Epidermal melanocyte (primary cell): ENCODE data around the gene CEP20.
A peak's percentile ranks its signal among the peaks of the same experiment; 100 is the strongest.
"Not testable (repeated sequence)": the region's sequence is repeated elsewhere in the genome, so short reads cannot be mapped to it uniquely, and the experiment has no call there.

Source experiments
- DNase-seq: peaks from one replicate; pipeline ENCODE4 v3.0.0; 2011; ENCODE audit warnings: low spot score; ENCODE audit not compliant: insufficient read length

Gene CEP20, protein sequence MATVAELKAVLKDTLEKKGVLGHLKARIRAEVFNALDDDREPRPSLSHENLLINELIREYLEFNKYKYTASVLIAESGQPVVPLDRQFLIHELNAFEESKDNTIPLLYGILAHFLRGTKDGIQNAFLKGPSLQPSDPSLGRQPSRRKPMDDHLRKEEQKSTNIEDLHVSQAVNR

DNA sequence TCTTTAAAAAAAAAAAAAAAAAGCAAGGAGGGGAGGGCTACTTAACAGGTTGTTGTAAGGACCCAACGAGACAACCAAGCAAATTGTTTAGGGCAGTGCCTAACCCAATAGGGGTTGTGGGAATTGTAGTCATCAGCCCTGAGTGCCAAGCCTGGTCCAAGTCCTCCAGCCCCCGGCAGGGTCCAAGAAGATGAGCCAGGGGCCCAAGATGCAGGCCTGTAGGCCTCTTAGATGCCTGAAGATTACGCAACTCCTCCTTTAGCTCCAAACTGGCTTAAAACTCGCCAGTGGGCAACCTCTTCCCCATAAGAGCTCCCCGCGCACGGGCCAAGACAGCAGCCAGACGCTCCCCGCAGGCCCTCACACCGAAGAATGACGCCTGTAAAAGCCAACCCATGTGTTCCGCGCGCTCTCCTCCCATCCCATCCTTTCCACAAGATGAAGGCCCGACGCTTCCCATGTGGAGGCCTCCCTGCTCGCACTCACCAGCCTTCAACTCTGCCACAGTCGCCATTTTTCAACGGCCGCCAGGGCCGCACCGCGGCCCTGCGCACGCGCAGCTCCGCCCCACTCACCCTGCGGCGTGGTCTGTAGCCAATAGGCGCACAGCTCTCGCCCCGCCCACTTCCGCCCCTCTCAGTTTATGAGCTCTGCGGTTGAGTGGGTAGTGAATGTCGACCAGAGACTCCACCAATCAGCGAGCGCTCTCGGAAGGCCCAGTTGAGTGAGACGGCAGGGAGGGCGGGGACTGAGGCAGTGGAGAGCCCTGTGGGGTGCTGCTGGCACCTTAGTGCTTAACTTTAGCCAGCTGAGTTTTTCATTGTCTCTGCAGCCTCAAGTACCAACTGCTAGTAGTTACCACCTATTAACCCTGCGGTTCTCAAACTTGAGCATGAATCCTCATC, at the start of gene CEP20:
TSS of gene CEP20 (minus strand) at position 532 of the 905 bp plus-strand sequence. CDS start at position 514, 18 bp downstream.
- DNase-seq: peak; percentile 99

GRCh38 chr16:15936809-15937208, 48.4 kb upstream of the CEP20 start:
- not testable (repeated sequence) for DNase-seq

- no peak for DNase-seq
Measured at GRCh38 chr16:15934991-15935390, 46.6 kb upstream of the CEP20 start.

DNA sequence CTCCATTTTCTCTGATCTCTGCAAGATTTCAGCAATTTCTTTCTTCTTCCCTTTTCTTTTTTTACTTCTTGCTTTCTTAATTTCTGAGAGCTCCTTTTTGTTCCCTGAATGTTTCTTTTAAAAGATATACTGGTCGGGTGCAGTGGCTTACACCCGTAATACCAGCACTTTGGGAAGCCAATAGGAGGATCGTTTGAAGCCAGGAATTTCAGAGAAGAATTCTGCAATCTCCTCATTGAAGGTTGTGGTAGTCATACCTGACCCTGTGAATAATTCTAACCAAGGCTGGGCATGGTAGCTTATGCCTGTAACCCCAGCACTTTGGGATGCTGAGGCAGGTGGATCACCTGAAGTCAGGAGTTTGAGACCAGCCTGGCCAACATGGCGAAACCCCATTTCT, 45.4 kb upstream of the CEP20 start:
- DNase-seq: no peak

DNA sequence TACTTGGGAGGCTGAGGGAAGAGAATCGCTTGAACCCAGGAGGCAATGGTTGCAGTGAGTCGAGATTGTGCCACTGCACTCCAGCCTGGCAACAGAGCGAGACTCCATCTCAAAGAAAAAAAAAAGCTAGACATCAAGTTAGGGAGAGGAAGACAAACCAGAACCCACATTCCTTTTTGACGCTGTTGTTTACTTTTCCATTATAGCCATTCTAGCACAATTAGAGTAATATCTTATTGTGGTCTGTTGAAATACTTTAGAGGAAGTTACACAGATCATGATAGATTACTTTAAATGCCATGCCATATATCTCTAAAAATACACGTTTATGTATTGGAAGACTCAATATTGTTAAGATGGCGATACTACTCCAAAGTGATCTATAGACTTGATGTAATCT, 44.5 kb upstream of the CEP20 start:
- DNase-seq: no peak

DNA sequence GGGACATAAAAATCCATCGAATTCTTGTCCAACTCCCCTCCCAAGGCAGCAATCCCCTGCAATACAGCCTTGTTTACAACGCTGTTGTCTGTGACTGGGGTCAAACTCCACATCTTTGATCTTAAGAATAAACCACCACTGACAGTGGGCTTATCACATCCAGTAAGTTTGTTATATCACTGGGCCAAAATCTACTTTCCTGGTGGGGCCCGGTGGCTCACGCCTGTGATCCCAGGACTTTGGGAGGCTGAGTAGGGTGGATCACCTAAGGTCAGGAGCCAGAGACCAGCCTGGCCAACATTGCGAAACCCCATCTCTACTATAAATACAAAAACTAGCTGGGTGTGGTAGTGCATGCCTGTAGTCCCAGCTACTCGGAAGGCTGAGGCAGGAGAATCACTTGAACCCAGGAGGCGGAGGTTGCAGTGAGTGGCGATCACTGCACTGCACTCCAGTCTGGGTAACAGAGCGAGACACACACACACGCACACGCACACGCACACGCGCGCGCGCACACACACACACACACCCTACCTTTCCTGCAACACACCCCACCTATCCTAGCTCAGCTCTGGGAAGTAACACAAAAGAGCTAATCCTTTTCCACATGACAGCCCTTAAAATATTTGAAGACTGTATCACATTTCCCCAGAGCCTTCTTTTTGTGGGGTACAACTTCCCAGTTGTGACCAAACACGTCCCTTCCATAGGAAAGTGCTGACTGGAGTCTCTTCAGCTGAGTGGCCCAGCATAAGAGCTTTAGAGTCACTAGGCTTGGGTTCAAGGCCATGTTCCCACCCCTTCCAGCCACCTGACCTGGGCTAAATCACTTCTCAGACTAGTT, 40.1 kb upstream of the CEP20 start:
- DNase-seq: no peak

DNA sequence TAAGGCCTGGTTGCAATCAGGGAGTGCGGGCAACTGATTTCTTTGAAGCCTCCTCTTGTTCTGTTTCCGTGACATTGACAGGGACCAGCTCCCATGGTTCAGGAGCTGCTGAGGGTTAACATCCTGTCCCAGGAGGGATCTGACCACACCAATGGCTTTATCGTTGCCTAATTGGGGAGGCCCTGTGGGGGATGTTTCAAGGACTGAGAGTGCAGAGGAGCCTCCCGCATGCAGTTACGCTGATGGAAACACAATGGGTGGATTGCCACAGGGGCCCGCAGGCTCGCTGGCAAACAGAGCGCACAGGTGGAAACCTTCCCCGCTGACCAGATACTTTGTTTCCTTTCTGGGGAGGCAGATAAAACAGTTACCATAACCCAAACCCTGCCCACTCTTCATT, 37.2 kb upstream of the CEP20 start:
- DNase-seq: no peak

GRCh38 chr16:15924996-15925395, 36.6 kb upstream of the CEP20 start:
- no peak for DNase-seq

GRCh38 chr16:15919331-15919730, 30.9 kb upstream of the CEP20 start:
- DNase-seq: no peak

- not testable (repeated sequence) for DNase-seq
Measured at GRCh38 chr16:15918314-15918713, 29.9 kb upstream of the CEP20 start.

DNA sequence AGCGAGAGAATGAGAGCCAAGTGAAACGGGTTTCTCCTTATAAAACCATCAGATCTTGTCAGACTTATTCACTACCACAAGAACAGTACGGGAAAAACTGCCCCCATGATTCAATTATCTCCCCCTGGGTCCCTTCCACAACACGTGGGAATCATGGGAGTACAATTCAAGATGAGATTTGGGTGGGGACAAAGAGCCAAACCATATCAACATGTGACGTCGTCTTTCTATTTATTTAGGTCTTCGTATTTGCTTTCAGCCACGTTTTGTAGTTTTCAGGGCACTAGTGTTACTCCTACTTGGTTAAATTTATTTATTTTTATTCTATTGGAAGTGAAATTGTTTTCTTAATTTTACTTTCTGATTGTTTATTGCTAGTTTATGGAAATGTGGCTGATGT, 27.9 kb upstream of the CEP20 start:
- DNase-seq: no peak

DNA sequence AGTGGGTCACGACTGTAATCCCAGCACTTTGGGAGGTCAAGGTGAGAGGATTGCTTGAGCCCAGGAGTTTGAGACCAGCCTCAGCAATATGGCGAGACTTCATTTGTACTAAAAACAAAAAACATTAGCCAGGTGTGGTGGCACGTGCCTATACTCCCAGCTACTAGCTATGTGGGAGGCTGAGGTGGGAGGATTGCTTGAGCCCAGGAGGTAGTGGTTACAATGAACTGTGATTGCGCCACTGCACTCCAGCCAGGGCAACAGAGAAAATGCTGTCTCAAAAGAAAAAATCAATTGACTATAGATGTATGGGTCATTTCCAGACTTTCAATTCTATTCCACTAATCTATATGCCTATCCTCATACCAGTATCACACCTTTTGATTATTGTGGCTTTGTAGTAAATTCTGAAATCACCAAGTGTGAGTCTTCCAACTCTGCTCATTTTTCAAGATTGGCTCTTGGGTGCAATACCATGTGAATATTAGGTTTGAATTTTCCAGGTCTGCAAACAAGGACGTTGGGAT, 27.2 kb upstream of the CEP20 start:
- no peak for DNase-seq

DNA sequence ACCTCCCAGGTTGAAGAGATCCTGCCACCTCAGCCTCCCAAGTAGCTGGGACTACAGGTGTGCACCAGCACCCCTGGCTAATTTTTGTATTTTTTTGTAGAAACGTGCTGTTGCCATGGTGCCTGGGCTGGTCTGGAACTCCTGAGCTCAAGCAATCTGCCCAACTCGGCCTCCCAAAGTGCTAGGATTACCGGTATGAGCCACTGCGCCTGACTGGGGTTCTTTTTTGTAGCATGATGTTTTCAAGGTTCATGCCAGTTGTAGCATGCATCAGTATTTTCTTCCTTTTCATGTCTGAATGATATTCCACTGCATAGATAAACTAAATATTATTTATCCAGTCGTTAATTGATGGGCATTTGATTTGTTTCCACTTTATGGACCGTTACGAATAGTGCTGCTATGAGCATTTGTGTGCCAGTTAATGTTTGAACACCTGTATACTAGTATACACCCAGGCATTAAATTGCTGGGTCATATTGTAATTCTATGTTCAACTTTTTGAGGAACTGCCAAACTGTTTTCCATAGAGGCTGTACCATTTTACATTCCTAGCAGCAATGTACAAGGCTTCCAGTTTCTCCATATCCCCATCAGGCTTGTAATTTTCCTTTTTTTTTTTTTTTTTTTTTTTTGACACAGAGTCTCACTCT, 24.8 kb upstream of the CEP20 start:
- no peak for DNase-seq

DNA sequence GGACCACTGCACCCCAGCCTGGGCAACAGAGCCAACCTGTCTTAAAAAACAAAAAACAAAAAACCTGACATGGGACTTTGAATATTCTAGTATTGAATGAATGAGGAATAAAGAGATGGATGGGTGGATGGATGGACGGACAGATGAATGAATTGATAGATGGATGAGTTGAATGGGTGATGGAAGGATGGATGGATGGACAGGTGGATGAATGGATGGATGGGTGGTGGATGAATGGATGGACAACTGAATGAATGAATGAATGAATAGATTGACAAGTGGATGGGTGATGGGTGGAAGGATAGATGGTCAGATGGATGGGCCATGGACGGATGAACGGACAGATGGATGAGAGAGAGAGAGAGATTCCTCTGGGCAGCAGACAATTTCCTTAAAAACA, 22.8 kb upstream of the CEP20 start:
- no peak for DNase-seq

DNA sequence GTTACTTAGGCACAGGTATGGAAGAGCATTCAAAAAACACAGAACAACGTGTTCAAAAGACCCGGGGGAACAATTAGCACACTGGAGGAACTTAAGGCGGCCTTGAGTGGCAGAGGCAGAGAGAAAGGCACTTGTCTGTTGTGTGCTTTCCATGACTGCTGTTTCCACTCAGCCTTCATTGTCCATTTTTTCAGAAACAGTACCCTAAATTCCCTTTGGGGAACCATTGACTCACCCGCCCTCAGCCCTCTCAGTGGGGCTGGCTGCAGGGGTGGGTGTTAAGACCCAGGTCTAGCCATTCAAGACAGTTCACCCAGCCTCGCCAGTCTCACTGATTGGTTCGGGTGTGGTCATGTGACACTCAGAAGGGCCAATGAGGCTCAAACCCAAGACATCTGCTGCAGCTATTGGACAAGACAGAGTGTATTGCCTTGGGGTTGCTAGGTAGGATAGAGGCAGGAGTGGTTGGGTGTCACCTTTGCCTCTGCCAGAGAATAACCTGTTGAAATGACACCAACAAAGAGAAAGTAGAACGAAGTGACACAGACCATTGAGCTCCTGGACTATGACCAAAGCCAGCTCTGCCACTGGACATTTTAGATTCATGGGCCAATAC, 19.6 kb upstream of the CEP20 start:
- DNase-seq: no peak

DNA sequence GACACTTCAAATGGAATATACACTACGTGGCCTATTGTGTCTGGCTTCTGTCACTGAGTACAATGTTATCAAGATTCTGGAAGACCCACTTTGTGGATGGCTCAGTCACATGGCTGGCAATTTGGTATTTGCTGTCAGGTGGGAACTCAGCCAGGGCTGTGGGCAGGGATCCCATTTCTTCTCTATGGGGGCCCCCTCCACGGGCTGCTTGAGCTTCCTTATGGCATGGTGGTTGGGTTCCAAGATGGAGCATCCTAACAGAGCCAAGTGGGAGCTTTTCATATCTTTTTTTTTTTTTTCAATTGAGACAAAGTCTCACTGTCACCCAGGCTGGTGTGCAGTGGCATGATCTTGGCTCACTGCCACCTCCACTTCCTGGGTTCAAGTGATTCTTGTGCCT, 18.0 kb upstream of the CEP20 start:
- DNase-seq: no peak

- DNase-seq: no peak
Measured at GRCh38 chr16:15903960-15904359, 15.6 kb upstream of the CEP20 start.

DNA sequence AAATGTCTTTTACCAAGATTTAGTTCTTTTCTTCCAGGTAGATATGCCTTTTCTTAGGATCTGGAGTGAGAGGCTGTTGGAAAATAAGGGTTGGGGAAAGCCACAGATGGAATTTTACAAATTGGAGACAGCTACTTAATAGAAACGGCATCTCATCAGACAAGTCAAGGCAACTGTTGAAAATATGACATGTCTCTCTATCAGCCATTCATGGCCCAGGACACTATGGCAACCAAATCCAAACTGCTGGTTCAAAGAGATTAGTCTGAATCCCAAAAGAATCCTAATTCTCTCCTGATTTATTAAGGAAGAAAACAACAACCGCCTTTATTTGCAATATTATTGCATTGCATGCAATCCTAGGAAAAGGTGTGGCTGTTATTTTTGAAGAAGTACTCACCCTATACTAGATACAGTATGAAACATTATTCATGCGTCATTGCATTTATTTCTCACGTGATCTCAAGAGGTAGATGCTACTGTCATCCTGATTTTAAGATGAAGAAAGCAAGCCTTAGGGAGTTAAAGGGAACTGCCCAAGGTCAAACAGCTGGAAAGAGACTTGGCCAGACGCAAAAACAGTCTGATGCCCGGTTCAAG, 12.6 kb upstream of the CEP20 start:
- DNase-seq: no peak

GRCh38 chr16:15900357-15900756, 12.0 kb upstream of the CEP20 start:
- DNase-seq: no peak

DNA sequence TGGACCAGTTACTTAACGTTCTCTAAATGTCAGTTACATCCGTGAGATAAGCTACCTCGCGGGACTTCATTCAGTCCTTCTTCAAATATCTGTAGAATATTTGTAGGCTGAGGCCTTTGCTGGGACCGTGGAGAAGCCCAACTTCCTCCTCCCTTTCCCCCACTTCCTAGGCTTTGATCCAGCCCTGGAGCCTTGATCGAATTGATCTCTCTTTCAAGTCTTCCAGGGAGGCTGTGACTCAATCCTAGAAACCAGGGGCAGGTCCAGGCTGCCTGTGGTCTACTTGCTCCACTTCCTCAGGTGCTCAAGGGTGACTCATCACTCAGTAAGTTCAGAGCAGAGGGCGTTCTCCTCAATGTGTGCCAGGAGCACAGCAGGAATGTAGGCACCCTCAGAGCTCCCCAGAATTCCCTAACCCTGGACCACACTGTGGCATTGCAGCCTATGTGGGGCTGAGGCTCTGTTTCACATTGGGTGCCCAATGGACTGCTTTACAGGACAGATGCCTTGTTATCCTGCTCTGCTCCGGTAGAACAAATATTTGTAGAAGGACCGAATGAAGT, 11.2 kb upstream of the CEP20 start:
- DNase-seq: no peak
